HG03103 (cell line): ENCODE data around the gene LTB.
"Not testable (repeated sequence)": the region's sequence is repeated elsewhere in the genome, so short reads cannot be mapped to it uniquely, and the experiment has no call there.

Experiments
- ATAC-seq: cut with Tn5 transposase; IDR thresholded peaks from one replicate; pipeline ENCODE4 v1.9.1; 2021; ENCODE audit warnings: low read depth; ENCODE audit not compliant: unreplicated experiment

LTB gene

GRCh38 chr6:31556307-31556706, 25.9 kb downstream of the LTB start:
- no peak for ATAC-seq

GRCh38 chr6:31551371-31551770, 30.9 kb downstream of the LTB start:
- ATAC-seq = not testable (repeated sequence)

- ATAC-seq = no peak
Observed at GRCh38 chr6:31548544-31548873, 33.7 kb downstream of the LTB start.

GRCh38 chr6:31547727-31548543, 34.3 kb downstream of the LTB start:
- ATAC-seq = no peak

GRCh38 chr6:31546958-31547726, 35.1 kb downstream of the LTB start, which contains the start of gene NFKBIL1:
NFKBIL1 (plus strand) TSS chr6:31547608; CDS start chr6:31547695, 87 bp downstream.
- peak; percentile 59 for ATAC-seq

DNA sequence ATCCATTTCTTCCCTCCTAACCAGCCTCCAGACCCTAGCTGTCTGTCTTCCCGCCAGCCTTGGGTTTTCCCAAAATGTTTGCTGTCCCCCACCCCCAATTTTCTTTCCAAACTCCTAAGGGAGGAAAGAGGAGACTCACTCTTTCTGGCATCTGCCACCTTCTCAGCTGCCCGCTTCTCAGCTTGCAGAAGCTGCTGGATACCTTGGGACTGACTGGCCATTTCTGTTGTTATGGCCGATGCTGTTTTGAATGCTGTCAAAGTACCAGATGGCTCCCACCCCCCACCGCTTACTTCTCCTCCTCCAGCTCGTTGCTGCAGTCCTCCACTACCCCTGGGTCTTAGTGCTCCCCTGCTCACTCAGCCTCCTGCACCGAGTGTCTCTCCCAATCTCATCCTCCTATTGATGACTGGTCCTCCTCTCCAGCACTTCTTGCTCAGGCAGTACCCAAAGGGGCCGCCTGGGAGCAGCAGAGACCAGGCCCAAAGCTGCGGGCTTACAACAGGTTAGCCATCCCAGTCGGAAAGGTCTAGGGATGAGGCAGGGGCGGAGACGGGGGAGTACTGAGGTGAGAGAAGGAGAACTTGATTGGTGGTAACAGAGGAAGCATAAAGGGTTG, 35.8 kb downstream of the LTB start, which contains the start of gene ATP6V1G2:
Gene ATP6V1G2, minus strand, starts transcription at position 270 of the 619 bp plus-strand sequence. Its CDS starts 49 bp downstream, at position 221.
- ATAC-seq = peak; percentile 44

GRCh38 chr6:31545291-31545690, 36.9 kb downstream of the LTB start:
- ATAC-seq = no peak

- no peak for ATAC-seq
Observed at GRCh38 chr6:31544676-31545075, 37.5 kb downstream of the LTB start.

GRCh38 chr6:31543639-31544038, 38.6 kb downstream of the LTB start:
- ATAC-seq = no peak

GRCh38 chr6:31541658-31542521, 40.3 kb downstream of the LTB start, which contains the start of gene DDX39B:
DDX39B (minus strand) TSS chr6:31542003; CDS start chr6:31540532, 1,471 bp downstream.
- ATAC-seq = peak; percentile 56

DNA sequence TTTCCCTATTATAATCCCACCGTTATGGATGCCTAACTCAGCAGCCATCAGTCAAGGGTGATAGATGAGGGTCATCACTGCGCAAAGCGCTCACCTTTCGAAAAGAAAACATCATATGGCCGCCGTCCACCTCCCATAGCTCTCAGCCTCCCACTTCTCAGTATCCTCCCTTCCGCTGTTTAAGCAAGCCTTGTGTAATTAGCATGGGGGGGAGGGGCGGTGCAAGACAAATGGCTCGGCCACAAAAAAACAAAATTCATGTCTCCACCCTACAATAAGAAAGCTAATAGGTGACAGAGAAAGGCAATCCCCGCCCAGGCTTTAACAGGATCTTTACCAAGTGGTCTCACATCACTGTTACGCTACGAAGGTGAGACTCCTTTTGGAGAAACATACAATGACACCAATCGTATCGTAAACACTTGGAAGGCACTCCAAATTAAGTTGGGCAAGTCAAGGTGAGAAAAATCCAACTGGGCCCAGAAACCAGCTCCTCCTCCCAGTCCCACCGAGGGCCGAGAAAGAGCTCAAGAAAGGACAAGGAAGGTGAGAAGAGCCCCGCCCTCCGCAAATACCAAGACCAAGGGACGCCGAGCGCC, 41.1 kb downstream of the LTB start:
- ATAC-seq = peak; percentile 18

DNA sequence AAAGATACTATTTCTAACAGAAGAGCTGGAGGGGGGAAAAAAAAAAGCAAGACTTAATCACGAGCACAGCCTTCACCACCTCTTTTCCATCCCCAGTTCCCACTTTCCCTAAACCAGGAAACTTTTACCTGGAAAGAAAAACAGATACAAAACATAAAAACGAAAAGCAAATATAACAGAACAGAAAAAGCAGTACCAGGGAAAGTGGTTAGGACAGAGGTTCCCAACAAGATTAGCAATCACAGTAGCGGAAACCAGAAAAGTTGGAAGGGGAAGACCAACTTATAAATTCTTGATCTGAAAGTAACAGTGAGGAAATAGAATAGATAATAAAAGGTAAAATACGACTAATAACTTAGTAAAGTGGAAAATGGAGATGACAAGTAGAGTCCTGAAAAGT, 41.6 kb downstream of the LTB start:
- no peak for ATAC-seq

- no peak for ATAC-seq
Observed at GRCh38 chr6:31538805-31539400, 43.3 kb downstream of the LTB start.

GRCh38 chr6:31535538-31536324, 46.5 kb downstream of the LTB start:
- ATAC-seq = no peak

DNA sequence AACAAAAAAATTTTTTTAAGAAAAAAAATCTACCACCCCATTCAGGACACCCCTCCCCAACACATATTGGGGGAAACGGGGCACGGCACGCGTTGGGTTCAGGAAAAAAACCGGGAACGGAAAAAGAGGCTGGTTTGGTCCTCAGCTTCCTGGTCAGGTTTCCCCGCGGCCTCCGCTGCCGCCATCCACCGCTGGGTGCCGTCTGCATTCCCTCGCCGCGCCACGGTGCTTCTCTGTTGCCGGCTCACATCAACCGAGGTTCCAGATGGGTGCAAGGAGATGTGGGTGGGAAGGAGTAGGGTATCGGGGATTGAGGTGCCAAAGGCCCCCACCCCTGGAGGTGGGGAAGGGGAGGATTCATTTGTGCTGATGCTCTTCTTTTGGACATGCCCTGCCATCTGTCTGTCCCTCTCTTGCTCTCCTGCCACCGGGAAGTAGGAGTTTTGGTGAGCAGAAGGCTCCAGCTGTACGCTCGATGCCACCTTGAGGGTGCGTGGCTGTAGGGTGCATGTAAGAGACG, 47.6 kb downstream of the LTB start:
- no peak for ATAC-seq

DNA sequence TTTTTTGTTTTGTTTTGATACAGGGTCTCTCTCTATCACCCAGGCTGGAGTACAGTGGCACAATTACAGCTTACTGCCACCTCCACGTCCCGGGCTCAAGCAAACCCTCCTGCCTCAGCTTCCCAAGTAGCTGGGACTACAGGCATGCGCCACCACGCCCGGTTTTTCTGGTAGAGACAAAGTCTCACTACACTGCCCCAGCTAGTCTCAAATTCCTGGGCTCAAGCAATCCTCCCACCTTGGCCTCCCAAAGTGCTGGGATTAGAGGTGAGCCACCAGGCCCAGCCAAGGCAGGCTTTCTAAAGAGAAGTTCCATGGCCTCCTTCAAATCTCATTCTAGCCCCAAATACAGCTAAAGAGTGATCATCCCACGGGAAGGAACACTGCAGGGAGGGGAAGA, 48.2 kb downstream of the LTB start:
- no peak for ATAC-seq

- no peak for ATAC-seq
Observed at GRCh38 chr6:31533455-31533841, 48.8 kb downstream of the LTB start.

- ATAC-seq = no peak
Observed at GRCh38 chr6:31532644-31533454, 49.4 kb downstream of the LTB start.
